Muscle of arm (tissue), 12 donors: Measurements from ENCODE around the gene UBTD1. TPM values are rescaled to one million over a fixed set of nuclear protein-coding genes. Genes with fewer than 3 reads are reported as not detected.
A peak's percentile ranks its signal among the peaks of the same experiment; 100 is the strongest.

Experiments
- DNase-seq: peaks from one replicate; pipeline ENCODE4 v3.0.0-alpha.2; 2013
- polyA plus RNA-seq, 12 donors: library from polyadenylated mRNA; unstranded; fragments of 120-200 nt; gene quantifications; one replicate each; pipeline ENCODE4 v1.2.1, GENCODE V29; 2013; ENCODE audit not compliant: insufficient read length in 12 of 12

UBTD1 gene
- polyA plus RNA-seq, 12 donors: 9.5 to 21.4 (median 12.1) TPM; not detected in 1

DNA sequence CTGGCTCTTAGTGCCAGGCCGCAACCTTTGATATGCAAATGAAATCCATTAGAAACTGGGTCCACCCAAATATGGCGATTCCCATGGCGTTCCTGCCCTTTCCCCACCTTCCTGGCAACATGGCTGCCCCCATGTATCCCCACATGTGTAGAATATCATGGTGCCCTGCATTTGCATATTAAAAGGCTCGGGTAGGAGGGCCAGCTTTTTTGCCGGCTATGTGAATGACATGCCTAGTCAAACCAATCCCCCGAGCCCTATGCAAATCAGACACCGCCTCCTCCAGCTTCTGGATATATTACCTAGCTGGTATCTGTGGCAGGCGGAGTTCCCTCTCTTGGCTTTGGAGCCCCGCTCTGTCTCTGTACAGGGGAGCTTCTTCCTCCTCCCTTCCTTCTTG, 18.8 kb upstream of the UBTD1 start:
- DNase-seq: no peak

DNA sequence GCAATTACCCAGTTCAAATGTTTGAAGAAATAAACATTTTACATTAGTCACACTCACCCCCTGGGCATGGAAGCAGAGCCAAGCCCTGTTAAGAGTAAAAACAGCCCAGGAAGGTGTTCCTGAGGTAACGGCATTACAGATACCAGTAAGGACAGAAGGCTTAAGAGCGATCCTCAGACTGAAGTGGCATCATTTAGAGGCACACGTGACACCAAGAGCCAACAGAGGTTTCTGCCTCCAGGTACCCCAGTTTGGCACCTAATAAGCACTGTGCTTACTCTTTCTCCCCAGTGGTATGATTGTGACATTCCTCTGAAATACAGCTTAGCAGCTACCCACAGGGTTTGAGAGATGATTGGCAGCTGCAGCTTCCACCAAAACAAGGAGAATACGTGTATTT, 17.7 kb upstream of the UBTD1 start:
- DNase-seq: no peak

GRCh38 chr10:97482381-97482780, 16.3 kb upstream of the UBTD1 start:
- no peak for DNase-seq

- no peak for DNase-seq
Measured at GRCh38 chr10:97483506-97483905, 15.2 kb upstream of the UBTD1 start.

DNA sequence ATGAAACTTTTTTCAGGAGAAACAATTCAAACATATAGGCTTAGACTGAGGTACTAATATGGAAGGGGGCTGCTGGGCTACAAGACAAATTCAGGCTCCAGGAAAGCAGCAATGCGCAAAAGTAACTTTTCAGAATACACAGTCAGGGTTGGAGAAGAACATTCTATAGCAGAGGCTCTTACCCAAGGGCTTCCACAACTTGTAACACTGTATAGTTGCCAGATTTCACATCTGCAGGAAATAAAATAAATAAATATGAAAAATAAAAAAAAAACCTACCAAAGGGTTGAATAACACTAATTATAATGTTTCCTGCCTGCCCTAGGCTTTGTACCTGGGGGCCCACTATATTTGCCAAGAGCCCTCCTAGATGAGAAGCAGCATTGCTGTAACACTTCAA, 14.8 kb upstream of the UBTD1 start:
- DNase-seq: no peak

- DNase-seq: no peak
Measured at GRCh38 chr10:97485647-97486281, 13.0 kb upstream of the UBTD1 start.

- no peak for DNase-seq
Measured at GRCh38 chr10:97490592-97490991, 8.1 kb upstream of the UBTD1 start.

GRCh38 chr10:97494151-97494550, 4.6 kb upstream of the UBTD1 start:
- DNase-seq: no peak

GRCh38 chr10:97494863-97495506, 3.7 kb upstream of the UBTD1 start:
- DNase-seq: no peak

- peak; percentile 73 for DNase-seq
Measured at GRCh38 chr10:97497572-97498075, 1.1 kb upstream of the UBTD1 start.

DNA sequence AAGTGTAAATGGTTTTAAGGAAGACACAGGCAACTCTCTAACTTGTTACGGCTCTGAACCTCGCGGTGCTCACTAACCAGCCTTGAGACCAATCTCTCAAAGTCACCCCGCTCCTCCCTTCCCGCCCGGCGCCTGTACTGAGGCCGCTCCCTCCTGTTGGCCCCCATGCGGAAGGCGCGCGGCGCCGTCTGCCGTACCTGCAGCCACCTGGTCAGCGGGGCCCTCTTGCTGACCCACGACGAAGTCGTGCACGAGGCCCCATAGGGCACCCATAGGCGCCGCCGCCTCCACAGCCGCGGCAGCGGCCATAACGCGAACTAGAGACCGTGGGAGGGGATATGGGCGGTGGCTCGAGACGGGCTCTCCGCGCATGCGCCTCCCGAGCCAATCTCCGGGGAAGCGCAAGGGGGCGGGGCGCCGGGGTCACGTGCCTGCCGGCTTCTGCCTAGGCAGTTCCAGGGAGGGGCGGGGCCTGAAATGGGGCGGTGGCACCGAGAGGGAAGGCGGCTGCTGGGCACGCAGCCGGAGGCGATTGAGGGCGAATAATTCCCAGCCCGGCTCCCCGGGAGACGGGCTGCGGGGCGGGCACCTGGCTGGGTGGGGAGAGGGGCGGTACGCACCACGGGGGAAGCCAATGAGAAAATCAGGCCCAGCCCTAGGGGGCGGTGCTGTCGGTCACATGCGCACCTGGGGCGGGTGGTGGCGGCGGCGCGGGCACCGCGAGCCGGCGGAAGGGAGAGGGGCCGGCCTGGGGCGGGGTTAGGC, 466 bp upstream of the UBTD1 start, which contains the start of gene MMS19:
MMS19 (minus strand) TSS at position 347 of the 765 bp plus-strand sequence; CDS start at position 309, 38 bp downstream.
- peak; percentile 98 for DNase-seq

- no peak for DNase-seq
Measured at GRCh38 chr10:97499561-97500296, 1.0 kb downstream of the UBTD1 start.

DNA sequence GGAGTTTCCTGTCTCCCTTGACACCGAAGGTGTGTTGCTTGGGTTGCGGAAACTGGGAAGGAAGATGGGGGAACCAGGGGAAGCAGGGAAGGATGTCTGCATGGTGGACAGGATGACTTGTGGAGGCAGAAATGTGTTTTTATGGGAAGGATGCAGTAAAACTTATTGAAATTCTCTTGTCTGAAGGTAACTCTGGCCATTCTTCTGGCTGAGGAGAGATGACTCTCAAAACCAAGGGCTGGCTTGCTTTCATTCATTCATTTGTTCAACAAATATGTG, 1.5 kb downstream of the UBTD1 start:
- DNase-seq: no peak

DNA sequence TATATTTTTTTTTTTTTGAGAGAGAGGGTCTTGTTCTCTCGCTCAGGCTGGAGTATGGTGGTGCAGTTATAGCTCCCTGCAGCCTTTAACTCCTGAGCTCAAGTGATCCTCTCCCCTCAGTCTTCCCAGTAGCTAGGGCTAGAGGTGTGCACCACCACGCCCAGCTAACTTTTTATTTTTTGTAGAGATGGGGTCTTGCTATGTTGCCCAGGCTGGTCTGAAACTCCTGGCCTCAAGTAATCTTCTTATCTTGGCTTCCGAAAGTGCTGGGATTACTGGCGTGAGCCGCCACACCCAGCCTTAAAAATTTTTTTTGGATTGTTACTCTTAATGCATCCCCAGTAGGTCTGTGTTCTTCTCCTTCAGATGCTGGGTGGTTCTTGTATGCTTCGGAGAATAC, 4.2 kb downstream of the UBTD1 start:
- no peak for DNase-seq

DNA sequence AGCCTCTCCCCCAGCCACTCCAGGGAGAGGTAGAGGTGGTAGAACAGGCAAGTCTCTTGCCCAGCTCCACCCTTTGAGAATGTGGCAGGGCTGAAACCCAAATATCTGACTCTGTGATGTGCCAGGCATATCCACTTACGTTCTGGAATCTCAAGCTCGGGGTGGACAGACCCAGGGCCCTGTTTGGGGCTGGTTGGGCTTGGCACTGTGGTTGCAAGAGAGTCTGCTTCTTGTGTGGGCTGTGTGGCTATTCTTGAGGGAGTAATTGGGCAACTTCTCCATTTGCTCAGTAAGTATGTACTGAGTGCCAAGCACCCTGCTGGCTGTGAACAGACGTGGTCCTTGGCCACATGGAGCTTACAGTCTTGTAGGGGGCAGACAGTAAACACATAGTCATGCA, 4.7 kb downstream of the UBTD1 start:
- DNase-seq: no peak

DNA sequence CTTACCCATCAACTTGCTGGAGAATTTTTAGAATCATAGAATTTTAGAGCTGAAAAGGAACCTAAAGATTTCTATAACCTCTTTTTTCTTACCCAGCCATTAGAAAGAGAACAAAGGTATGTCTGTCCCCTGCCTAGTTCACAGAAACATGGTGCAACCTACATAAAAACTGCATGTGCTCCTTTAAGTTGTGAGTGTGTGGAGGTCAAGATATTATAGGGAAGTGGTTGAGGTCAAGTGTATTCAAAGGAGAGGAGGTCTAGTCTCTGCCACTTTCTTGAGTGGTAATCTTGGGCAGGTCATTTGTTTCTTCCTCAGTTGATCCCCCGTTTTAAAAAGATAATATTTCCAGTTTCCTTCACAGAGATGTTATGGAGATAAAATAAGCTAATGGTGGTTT, 6.4 kb downstream of the UBTD1 start:
- no peak for DNase-seq

DNA sequence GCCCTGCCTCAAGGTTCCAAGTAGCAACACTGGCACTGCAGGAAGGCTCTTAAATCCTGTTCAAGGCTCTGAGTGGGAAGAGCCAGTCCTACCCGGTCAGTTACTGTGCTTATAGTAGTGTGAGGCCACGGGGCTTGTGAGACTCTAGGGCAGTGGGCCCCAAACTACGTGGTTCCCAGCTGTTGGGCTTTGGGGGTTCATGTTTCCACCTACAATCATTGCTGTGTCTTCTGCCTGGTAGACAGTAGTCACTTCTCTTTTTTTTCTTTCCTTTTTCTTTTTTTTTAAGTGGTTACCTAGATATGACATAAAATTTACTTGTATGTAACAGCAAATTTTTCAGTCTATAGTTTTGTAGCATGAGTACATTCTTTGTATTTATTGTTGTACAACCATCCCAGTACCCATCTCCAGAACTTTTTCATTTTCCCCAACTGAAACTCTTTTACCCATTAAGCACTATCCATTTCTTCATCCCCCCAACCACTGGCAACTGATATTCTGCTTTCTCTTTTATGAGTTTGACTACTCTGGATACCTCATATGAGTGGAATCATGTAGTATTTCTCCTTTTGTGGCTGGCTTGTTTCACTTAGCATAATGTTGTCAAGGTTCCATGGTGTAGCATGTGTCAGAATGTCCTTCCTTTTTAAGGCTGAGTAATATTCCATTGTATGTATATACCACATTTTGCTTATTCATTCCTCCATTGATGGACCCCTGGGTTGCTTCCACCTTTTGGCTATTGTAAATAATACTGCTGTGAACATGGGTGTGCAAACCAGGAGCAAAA, 7.7 kb downstream of the UBTD1 start:
- DNase-seq: no peak

DNA sequence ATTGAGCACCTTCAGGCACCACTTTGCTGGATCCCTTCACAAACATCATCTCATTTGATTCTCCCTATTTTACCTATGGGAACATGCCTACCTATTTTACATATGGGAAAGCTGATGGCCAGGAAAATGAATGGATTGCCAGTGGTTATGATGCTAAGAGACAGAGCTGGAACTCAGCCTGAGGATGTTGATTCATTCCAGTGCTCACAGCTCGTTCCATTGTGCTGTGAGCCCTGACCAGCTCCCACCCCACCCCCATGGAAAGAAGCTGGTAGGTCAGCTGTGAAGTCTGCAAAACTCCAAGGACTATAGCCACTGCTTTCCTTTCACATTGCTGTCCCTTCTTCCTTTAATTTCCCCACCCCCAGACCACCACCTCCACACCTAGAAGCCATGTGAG, 9.6 kb downstream of the UBTD1 start:
- DNase-seq: no peak

DNA sequence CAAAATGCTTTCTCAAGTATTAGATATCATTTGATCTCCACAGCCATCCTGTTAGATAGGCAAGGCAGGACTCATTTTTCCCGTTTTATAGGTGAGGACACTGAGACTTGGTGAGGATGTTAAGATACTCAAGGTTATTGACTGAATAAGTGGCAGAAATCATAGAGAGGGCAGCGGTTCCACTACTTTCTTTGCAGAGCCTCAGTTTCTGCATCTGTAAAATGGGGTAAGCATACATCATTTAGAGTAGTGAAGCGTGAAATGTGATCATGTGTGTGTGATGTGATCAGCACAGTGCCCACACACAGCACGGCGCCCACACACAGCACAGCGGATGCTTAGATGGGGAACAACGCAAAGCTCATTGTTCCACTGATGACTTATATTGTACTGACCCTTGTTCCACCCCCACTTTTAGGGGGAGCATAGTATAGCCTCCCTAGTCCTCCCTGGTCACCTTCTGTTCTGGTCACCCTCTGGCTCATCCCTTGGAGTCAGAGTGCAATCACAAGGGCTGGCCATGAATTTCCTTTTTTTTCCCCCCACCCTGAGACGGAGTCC, 10.5 kb downstream of the UBTD1 start:
- no peak for DNase-seq

GRCh38 chr10:97510686-97511085, 12.0 kb downstream of the UBTD1 start:
- DNase-seq: no peak
